Effector memory CD4-positive, alpha-beta T cell (primary cell): ENCODE results near the gene ESR1.
"Not testable (repeated sequence)": the region's sequence is repeated elsewhere in the genome, so short reads cannot be mapped to it uniquely, and the experiment has no call there.

Experiments used
- DNase-seq, 3 donors: peaks; one replicate each; pipeline ENCODE4 v3.0.0-alpha.2; 2020
- H3K27ac ChIP-seq: 2 replicates; pipeline ENCODE4 v1.7.0; 2013; ENCODE audit warnings: mild to moderate bottlenecking, low read length, moderate library complexity; ENCODE audit not compliant: insufficient read depth, poor library complexity, severe bottlenecking
- H3K27me3 ChIP-seq: replicated peaks from 2 replicates; pipeline ENCODE4 v1.7.0; 2013; ENCODE audit warnings: mild to moderate bottlenecking, low read length; ENCODE audit not compliant: insufficient read depth, control insufficient read depth, poor library complexity, severe bottlenecking
- H3K36me3 ChIP-seq: 2 replicates; pipeline ENCODE4 v1.7.0; 2013; ENCODE audit warnings: mild to moderate bottlenecking, low read length, moderate library complexity; ENCODE audit not compliant: control insufficient read depth, insufficient read depth
- H3K4me1 ChIP-seq: 2 replicates; pipeline ENCODE4 v1.7.0; 2013; ENCODE audit warnings: low read length, mild to moderate bottlenecking; ENCODE audit not compliant: control insufficient read depth, insufficient read depth, poor library complexity, severe bottlenecking
- H3K4me3 ChIP-seq: 2 replicates; pipeline ENCODE4 v1.7.0; 2013; ENCODE audit warnings: low read length, low read depth, mild to moderate bottlenecking; ENCODE audit not compliant: insufficient read depth, poor library complexity, severe bottlenecking
- H3K9me3 ChIP-seq: 2 replicates; pipeline ENCODE4 v1.7.0; 2013; ENCODE audit warnings: mild to moderate bottlenecking, low read length, moderate library complexity; ENCODE audit not compliant: control insufficient read depth

ESR1 gene

DNA sequence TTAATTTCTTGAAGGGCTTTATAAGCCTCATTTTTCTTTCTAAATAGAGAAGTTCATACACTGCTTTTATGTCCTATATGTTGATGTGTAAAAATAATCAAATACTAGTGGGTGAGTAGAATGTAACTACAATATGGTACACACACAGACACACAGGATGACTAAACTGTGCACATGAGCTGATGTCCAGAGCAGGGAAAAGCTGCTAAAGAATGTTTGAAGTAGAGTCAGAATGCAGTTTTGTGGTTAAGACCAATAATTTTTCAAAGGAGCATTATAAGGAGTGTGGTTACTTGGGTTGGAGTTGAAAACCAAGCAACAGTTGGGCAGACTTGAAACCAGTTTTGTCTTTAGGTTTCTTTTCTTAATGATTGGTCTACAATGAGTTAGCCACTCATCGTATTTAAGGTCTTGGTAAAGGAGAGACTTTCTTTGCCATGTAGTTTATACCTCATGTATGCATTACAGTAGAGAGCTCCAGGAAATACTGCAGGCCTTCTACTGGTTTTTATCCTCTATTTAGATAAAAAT is 196.6 kb downstream of the ESR1 start:
- H3K27me3 ChIP-seq: no peaks in the 10 kb centered on the region
- no peaks in the 10 kb centered on the region for H3K9me3 ChIP-seq
- H3K36me3 ChIP-seq: no peaks in the 10 kb centered on the region
- no peaks in the 10 kb centered on the region for H3K4me1 ChIP-seq
- DNase-seq: no peak
- no peak overlapping the region for H3K27ac ChIP-seq
- H3K4me3 ChIP-seq: no peak overlapping the region

DNA sequence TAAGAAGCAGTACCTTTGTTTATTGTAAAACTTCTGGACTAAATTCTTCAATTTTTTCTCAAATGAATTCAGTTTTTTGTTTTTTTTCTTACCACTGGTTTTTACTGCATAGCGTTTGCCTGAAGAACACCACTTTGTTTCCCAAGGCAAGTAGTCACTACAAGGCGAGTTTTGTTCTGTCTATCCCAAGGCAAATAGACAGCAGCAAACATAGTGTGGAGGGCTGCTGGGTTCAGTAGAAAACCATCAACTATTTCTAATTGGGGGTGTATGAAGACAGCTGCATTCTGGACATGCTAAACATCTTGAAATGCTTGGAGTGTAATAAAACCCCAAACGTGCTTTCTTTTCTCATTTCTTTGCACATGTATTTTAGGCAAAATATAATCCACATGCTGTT is 197.4 kb downstream of the ESR1 start:
- no peaks in the 10 kb centered on the region for H3K36me3 ChIP-seq
- H3K4me3 ChIP-seq: no peak overlapping the region
- no peaks in the 10 kb centered on the region for H3K4me1 ChIP-seq
- no peaks in the 10 kb centered on the region for H3K9me3 ChIP-seq
- H3K27ac ChIP-seq: no peak overlapping the region
- H3K27me3 ChIP-seq: no peaks in the 10 kb centered on the region
- DNase-seq: no peak

DNA sequence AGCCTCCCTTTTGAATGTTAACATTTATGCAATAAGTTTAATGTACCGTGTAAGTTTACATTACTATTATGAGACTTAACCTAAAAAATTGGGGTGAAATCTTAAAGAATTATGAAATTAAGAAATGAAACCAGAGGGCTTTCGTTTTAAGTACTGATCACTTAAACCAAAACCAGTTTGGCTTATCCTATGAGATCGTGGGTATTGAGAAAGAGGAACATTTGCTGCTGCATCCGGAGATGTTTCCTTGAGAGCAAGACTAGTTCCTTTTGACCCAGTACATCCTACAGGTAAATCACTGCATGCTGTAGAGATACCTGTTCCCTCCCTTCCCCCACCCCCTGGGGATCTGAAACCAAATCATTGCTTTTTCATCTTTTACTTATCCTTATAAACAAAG is 201.3 kb downstream of the ESR1 start:
- no peaks in the 10 kb centered on the region for H3K36me3 ChIP-seq
- H3K9me3 ChIP-seq: no peaks in the 10 kb centered on the region
- H3K4me1 ChIP-seq: no peaks in the 10 kb centered on the region
- no peaks in the 10 kb centered on the region for H3K27me3 ChIP-seq
- no peak for DNase-seq
- no peak overlapping the region for H3K27ac ChIP-seq
- no peak overlapping the region for H3K4me3 ChIP-seq

DNA sequence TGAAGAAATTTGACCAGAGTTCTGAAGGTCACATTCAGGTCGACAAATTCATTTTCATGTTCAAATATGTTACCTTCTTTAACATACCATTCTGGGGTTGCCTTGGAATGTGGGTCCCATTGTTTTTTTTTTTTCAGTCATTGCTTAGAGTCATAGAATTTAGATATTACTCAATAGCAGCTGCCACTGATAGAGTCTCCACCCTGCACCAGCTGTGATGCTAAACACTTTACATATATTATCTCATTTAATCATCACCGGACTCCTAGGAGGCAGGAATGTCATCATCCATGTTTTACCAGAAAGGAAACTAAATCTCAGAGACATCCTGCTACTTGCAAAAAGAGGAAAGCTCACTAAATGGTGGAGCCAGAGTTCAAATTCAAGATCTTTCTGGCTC is 204.7 kb downstream of the ESR1 start:
- Histone ChIP-seq H3K36me3 (no peaks in the 10 kb centered on the region), H3K9me3 (no peaks in the 10 kb centered on the region), H3K4me3 (no peak overlapping the region), H3K27ac (no peak overlapping the region), H3K27me3 (no peaks in the 10 kb centered on the region), H3K4me1 (no peaks in the 10 kb centered on the region)
- DNase-seq: no peak

DNA sequence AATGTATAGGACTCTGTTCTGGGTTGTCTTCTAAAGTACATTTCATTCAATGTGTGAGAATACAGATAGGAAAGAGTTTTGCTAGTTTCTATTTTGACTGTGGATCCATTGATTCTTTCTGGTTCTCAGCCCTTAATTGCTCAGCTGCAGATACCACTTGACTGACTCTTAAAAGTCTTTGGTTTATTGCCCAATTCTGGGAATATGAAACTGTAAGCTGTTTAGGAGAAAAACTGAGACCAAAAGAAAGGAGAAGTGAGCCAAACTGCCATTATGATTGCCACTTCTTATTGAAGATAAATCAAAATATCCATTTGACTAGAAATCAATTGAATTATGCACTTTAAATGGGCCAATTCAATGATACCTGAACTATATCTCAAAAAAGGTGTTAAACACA is 211.4 kb downstream of the ESR1 start:
- Histone ChIP-seq H3K27me3 (no peaks in the 10 kb centered on the region), H3K9me3 (no peaks in the 10 kb centered on the region), H3K4me3 (no peak overlapping the region), H3K36me3 (no peaks in the 10 kb centered on the region), H3K27ac (no peak overlapping the region), H3K4me1 (no peaks in the 10 kb centered on the region)
- DNase-seq: no peak

DNA sequence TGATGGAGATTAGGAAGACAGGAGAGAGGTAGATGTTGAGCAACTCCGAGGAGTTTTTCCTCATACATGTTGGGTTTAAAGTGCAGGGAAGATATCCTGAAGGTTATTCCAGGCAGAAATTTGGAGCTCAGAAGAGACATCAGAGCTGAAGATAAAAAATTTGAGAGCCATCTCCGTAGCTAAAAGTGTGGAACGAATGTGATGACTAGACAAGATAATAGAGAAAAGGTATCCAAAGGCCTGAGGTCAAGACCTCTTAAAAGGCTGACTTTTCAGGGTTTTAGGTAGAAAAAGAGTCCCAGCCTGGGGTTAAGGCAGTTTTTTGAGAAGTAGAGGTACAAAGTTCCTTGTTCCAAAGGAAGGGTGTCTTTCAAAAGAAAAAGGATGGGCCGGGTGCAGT is 214.8 kb downstream of the ESR1 start:
- Histone ChIP-seq H3K4me3 (no peak overlapping the region), H3K27ac (no peak overlapping the region), H3K36me3 (no peaks in the 10 kb centered on the region), H3K27me3 (no peaks in the 10 kb centered on the region), H3K4me1 (no peaks in the 10 kb centered on the region), H3K9me3 (no peaks in the 10 kb centered on the region)
- DNase-seq: no peak

DNA sequence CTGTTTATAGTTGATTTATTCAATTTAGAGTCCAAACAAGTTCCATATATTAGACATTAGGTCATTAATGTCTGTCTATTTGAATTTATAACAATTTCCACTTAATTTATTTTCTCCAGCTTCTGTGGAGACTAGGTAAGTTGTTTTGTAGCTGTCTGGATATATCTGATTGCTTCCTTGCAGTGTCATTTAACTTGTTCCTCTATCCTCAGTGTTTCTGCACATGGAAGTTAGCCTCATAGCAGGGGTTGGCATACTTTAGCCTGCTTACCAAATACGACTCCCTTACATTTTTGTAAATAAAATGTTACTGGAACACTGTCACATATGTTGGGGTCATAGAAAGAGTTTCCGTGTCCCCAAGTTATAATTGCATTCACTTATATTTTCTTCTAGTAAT is 216.1 kb downstream of the ESR1 start:
- DNase-seq: no peak
- Histone ChIP-seq H3K36me3 (no peaks in the 10 kb centered on the region), H3K4me3 (no peak overlapping the region), H3K27me3 (no peaks in the 10 kb centered on the region), H3K27ac (no peak overlapping the region), H3K9me3 (no peaks in the 10 kb centered on the region), H3K4me1 (no peaks in the 10 kb centered on the region)

DNA sequence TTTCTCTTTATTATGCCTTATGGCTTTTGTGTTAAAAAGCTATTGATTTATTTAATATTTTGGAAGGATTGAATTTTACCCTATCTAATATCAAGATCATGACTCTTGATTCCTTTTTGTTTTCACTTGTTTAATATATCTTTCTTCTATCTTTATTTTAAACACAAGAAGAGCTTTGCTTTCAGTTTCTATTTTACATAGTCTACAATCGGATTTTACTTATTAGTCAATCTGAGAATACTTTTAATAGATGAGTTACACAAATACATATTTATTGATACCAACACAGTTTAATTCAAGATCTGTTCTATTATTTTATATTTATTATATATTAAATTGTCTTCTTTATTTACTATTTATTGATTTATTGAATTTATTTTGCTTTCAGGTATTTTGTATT is 218.8 kb downstream of the ESR1 start:
- Histone ChIP-seq H3K4me3 (no peak overlapping the region), H3K27ac (no peak overlapping the region), H3K36me3 (no peaks in the 10 kb centered on the region), H3K4me1 (no peaks in the 10 kb centered on the region), H3K9me3 (no peaks in the 10 kb centered on the region), H3K27me3 (no peaks in the 10 kb centered on the region)
- DNase-seq: no peak

DNA sequence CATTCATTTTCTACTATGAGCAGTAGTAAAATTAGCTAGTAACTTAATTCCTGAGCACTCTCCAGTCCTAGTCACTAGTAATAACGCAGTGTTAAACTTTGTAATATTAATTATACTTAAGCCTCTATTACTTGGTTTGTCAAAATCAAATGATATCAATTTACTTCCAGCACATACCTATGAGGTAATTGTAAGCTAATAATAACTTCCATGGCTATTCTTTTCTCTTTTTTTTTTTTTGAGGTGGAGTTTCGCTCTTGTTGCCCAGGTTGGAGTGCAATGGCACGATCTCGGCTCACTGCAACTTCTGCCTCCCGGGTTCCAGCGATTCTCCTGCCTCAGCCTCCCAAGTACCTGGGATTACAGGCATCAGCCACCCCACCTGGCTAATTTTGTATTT is 219.3 kb downstream of the ESR1 start:
- H3K4me3 ChIP-seq, H3K4me1 ChIP-seq, DNase-seq, H3K36me3 ChIP-seq, H3K27ac ChIP-seq, H3K27me3 ChIP-seq, H3K9me3 ChIP-seq: not testable (repeated sequence)

DNA sequence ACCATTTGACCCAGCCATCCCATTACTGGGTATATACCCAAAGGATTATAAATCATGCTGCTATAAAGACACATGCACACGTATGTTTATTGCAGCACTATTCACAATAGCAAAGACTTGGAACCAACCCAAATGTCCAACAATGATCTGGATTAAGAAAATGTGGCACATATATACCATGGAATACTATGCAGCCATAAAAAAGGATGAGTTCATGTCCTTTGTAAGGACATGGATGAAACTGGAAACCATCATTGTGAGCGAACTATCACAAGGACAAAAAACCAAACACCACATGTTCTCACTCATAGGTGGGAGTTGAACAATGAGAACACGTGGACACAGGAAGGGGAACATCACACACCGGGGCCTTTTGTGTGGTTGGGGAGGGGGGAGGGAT is 226.3 kb downstream of the ESR1 start:
- not testable (repeated sequence) for H3K4me3 ChIP-seq, H3K27ac ChIP-seq, H3K36me3 ChIP-seq, H3K4me1 ChIP-seq, H3K27me3 ChIP-seq, H3K9me3 ChIP-seq, DNase-seq

DNA sequence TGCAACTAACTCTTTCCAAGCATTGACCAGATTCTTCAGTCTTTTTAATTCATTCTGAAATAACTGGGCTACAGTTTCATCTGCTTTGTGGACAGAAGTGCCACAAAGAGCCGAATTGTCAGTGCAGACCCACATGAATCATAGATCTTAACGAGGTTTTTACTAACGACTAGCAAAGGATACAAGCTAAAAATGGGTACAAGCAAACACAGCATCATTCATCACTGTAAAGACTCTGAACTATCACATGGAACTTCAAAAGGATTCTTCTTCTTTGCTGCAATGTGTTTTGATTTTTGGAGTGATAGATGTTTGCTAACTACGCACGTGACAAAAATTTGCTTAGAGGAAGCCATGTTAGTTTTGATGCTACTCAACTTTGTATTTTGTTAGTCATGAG is 227.1 kb downstream of the ESR1 start:
- Histone ChIP-seq H3K9me3 (no peaks in the 10 kb centered on the region), H3K27me3 (no peaks in the 10 kb centered on the region), H3K27ac (no peak overlapping the region), H3K4me3 (no peak overlapping the region), H3K4me1 (no peaks in the 10 kb centered on the region), H3K36me3 (no peaks in the 10 kb centered on the region)
- DNase-seq: no peak
